ENCODE data around the gene ITPR1.

Gene ITPR1

DNA sequence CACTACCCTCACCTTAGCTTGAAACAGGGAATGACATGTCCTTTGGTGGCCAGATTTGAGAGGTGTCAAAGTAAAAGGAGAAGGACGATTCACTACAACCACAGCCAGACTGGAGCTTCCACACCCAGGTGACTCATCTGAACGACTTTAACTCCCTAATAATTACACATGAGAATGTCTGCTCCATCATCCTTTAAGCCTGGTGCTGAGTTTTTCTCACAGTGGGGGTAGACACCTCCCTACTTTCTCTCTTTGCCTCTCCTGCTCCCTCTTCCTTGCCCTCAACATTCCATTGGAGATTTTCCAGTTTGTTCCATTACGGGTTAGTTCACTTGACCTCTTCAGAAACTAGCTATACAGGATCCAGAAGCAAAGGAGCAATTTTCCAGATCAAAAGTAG lies 331.8 kb downstream of the ITPR1 start:
- no peak for DNase-seq (ENCODE audit: low read depth)
- TF ChIP-seq, protein P1, sequence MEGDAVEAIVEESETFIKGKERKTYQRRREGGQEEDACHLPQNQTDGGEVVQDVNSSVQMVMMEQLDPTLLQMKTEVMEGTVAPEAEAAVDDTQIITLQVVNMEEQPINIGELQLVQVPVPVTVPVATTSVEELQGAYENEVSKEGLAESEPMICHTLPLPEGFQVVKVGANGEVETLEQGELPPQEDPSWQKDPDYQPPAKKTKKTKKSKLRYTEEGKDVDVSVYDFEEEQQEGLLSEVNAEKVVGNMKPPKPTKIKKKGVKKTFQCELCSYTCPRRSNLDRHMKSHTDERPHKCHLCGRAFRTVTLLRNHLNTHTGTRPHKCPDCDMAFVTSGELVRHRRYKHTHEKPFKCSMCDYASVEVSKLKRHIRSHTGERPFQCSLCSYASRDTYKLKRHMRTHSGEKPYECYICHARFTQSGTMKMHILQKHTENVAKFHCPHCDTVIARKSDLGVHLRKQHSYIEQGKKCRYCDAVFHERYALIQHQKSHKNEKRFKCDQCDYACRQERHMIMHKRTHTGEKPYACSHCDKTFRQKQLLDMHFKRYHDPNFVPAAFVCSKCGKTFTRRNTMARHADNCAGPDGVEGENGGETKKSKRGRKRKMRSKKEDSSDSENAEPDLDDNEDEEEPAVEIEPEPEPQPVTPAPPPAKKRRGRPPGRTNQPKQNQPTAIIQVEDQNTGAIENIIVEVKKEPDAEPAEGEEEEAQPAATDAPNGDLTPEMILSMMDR (IDR thresholded peaks at IDR 0.05; ENCODE audit: low read depth, low read length, missing control alignments) = no peak

DNA sequence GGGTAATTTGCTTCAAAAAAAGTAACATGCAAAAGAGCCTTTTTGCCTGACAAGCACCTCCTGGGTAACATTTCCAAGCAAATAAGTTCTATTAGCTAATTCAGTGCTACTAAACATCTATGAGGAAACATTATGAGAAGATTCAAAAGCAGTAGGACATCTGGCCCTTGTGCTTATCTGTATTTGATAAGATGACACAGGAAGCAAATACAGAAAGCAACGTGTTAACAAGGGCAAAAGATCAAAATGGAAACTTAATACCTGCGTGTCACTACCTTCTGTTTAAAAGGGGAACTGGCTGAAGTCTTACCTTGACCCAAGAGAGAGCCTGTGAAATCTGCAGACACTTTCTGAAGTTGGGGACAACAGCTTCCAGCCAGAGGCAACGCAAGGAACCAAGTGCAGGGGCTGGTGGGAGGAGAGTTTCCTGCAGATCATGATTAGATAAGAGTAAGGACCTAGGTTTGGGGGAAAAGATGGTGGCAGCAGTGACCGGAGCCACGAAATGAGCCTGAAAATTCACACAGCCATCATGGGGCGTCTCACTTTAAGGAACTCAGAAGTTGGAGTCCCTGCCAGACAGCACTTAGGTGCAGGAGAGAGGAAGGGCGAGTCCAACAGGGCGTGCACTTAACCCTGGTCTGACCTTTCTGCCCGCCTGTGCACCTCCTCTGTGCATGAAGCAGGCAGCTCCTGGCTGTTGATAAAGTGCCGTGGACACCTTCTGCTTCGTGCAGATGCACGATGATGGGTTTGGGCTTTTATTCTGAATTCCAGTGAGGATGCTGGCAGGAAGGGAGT lies 332.5 kb downstream of the ITPR1 start:
- in situ Hi-C loops (cut with HindIII; ENCODE audit: low sequenced_read_pairs) = no loop called here
- TF ChIP-seq, protein P1 (IDR thresholded peaks at IDR 0.05; ENCODE audit: low read depth, low read length, missing control alignments) = no peak
- H3K4me3 ChIP-seq (ENCODE audit: low read depth, low read length) = no peak overlapping the region
- no peak for DNase-seq (ENCODE audit: low read depth)

More for the DNA sequence above, 331.8 kb downstream of the ITPR1 start:
- H3K4me3 ChIP-seq (ENCODE audit: low read depth, low read length) = no peak overlapping the region
- in situ Hi-C loops (cut with HindIII; ENCODE audit: low sequenced_read_pairs) = no loop called here

DNA sequence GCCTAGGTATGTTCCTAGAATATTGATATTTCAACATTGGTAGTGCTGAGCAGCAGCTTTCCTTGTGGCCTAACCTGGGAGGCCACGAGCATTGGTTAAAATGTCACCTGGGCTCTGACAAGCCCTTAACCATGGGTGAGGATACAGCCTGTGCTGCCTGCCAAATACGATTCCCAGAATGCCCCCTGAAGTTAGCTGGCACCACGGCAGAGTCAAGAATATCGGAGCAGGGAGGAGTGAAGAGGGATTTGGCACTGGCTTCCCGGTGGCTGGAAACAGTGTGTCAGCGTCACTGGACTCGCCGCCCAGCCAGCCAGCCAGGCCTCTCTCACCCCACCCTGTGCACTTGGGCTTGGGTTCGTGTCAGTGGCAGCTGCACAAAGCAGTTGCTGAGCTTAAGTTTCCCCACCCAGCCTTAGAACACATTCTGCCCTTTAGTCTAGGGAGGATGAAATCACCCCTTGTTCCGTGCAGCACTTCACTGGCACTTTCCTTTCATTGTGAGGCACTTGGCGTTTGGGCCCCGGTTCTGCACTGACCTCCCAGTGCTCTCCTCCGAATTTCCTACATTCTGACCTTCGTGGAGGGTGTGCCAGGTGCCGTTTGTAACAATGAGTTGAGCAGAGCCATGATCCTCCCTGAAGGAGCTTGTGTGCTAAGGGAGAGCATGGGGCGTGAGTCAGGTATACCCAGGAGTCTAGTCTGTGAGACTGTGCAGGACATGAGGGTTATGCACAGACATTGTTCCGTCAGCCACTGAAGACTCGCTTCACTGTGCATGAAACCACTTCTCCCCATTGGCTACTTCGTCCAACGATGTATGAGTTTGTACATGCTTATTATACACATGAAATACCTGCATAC lies 333.3 kb downstream of the ITPR1 start:
- no peak overlapping the region for H3K4me3 ChIP-seq (ENCODE audit: low read depth, low read length)
- TF ChIP-seq, protein P1 (IDR thresholded peaks at IDR 0.05; ENCODE audit: low read depth, low read length, missing control alignments) = no peak
- DNase-seq (ENCODE audit: low read depth) = no peak
- in situ Hi-C loops (cut with HindIII; ENCODE audit: low sequenced_read_pairs) = no loop called here

DNA sequence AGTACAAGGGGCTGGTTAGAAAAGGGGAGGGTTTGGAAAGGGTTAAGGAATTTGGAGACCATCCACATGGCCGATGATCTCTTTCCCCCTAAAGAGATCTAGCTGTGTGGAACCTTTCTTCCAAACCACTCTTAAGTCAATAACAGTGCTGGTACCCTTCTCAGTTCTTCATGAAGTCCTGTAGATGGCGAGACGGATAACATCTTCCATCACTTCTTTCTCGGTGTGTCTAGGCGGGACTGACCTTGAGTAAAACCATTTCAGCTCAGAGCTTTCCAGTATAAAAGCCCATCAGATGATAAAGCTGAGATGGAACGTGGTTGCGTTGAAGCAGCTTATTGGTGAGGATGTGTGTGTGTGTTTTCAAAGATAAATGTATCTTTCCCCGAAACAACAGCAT lies 334.6 kb downstream of the ITPR1 start:
- in situ Hi-C loops (cut with HindIII; ENCODE audit: low sequenced_read_pairs) = no loop called here
- no peak overlapping the region for H3K4me3 ChIP-seq (ENCODE audit: low read depth, low read length)
- no peak for DNase-seq (ENCODE audit: low read depth)
- TF ChIP-seq, protein P1 (IDR thresholded peaks at IDR 0.05; ENCODE audit: low read depth, low read length, missing control alignments) = no peak

DNA sequence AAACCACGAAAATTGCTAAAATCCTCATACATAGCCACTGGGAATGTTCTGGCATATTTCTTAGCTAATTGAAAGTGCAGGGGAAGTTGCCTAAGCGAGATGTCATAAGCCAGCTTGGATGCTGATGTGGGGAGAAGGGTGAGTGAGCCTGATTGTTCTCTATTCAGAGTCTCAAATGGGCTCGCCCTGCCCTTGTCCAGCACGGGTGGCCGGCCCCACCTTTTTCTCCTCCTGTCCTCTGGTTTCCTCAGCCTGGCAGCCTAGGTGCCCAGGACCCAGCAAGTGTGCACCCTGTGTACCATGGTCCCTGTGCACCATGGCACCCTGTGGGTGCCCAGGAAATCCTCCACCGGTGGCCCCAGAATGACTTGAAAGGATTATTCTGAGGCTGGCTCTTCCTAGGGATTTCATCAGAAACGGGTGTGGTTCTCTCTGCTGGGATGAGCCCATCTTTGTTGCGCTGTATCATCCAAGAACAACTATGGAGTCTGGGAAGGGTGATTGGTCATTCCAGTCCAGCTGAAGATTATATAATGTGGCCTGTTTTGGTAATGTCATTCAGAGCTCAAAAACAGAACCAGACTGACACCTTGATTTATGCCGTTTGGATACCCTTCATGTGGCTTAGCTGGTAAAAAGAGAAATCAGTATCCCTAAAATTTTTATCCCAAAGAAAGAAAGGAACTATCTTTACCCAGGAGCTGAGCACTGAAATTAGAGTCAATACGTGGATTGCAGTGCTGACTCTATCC lies 335.3 kb downstream of the ITPR1 start:
- in situ Hi-C loops (cut with HindIII; ENCODE audit: low sequenced_read_pairs) = no loop called here
- peak; percentile 84 for DNase-seq (ENCODE audit: low read depth)
- no peak overlapping the region for H3K4me3 ChIP-seq (ENCODE audit: low read depth, low read length)
- TF ChIP-seq, protein P1 (IDR thresholded peaks at IDR 0.05; ENCODE audit: low read depth, low read length, missing control alignments) = no peak

DNA sequence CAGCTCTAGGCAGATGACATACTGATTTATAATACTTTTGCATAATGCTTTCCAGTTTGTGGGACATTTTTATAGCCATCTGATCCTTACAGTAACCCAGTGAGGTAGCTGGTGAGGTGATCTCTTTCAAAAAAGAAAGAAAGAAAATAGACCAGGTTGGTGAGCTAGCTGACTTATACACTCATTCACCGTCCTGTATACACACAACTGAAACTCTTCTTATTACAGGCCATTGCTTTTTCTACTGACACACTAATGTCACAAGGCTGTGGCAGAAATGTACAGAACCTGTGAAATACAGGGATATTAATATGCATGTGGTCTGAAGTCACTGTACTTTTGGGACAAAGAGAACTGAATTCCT lies 335.9 kb downstream of the ITPR1 start:
- no peak overlapping the region for H3K4me3 ChIP-seq (ENCODE audit: low read depth, low read length)
- TF ChIP-seq, protein P1 (IDR thresholded peaks at IDR 0.05; ENCODE audit: low read depth, low read length, missing control alignments) = no peak
- in situ Hi-C loops (cut with HindIII; ENCODE audit: low sequenced_read_pairs) = no loop called here
- DNase-seq (ENCODE audit: low read depth) = no peak

Measured in astrocyte of the cerebellum (primary cell).